GM12878 (cell line): ENCODE results near the gene RBPJL. TPM values are rescaled to one million over a fixed set of nuclear protein-coding genes. Genes with fewer than 3 reads are reported as not detected.

Source experiments
- EP300 ChIP-seq, 2 experiments: fragments of 150-350 bp in 1 of 2; IDR thresholded peaks; 2 replicates each; pipeline ENCODE4 v1.6.1; 2011 to 2012; ENCODE audit warnings: low read depth in 2 of 2, low read length in 2 of 2, borderline replicate concordance in 1 of 2, improper control_type of control experiment in 1 of 2, inconsistent platforms in 1 of 2; ENCODE audit not compliant: control insufficient read depth in 1 of 2
- EZH2 ChIP-seq: IDR thresholded peaks from 2 replicates; pipeline ENCODE4 v1.6.1; 2012; ENCODE audit warnings: low read depth, mild to moderate bottlenecking, control low read depth, inconsistent platforms, low read length, borderline replicate concordance; ENCODE audit not compliant: control insufficient read depth
- GATAD2B ChIP-seq: fragments of 450-650 bp; conservative IDR thresholded peaks from 2 replicates; pipeline ENCODE4 v1.6.1; 2017; ENCODE audit warnings: low read depth, mild to moderate bottlenecking, moderate library complexity
- HDGF ChIP-seq: fragments of 450-650 bp; IDR thresholded peaks from 2 replicates; pipeline ENCODE4 v1.6.1; 2016; ENCODE audit warnings: antibody characterized with exemption
- IKZF1 ChIP-seq: fragments of 450-650 bp; conservative IDR thresholded peaks from 2 replicates; pipeline ENCODE4 v1.6.1; 2017; ENCODE audit warnings: antibody characterized with exemption, mild to moderate bottlenecking
- IRF3 ChIP-seq: fragments of 450-650 bp; IDR thresholded peaks from 2 replicates; pipeline ENCODE4 v1.6.1; 2014; ENCODE audit warnings: mild to moderate bottlenecking
- NBN ChIP-seq: fragments of 450-650 bp; IDR thresholded peaks from 2 replicates; pipeline ENCODE4 v1.6.1; 2016
- NR2F1 ChIP-seq: fragments of 450-650 bp; conservative IDR thresholded peaks from 2 replicates; pipeline ENCODE4 v1.6.1; 2017; ENCODE audit warnings: mild to moderate bottlenecking
- POLR2AphosphoS5 ChIP-seq: IDR thresholded peaks from 2 replicates; pipeline ENCODE4 v1.6.1; 2011; ENCODE audit warnings: mild to moderate bottlenecking, low read length, inconsistent platforms
- RUNX3 ChIP-seq: IDR thresholded peaks from 2 replicates; pipeline ENCODE4 v1.6.1; 2012; ENCODE audit warnings: low read length, inconsistent platforms
- SMARCA5 ChIP-seq: fragments of 450-650 bp; IDR thresholded peaks from 2 replicates; pipeline ENCODE4 v1.6.1; 2017; ENCODE audit warnings: mild to moderate bottlenecking
- SP1 ChIP-seq: IDR thresholded peaks from one replicate; pipeline ENCODE4 v1.6.1; 2011; ENCODE audit warnings: low read depth, low read length
- SUPT20H ChIP-seq: IDR thresholded peaks from 2 replicates; pipeline ENCODE4 v1.6.1; 2011; ENCODE audit warnings: low read depth, mild to moderate bottlenecking, low read length, moderate library complexity, borderline replicate concordance; ENCODE audit not compliant: control insufficient read depth
- TAF1 ChIP-seq: IDR thresholded peaks from 2 replicates; pipeline ENCODE4 v1.6.1; 2011; ENCODE audit warnings: mild to moderate bottlenecking, low read depth, low read length, borderline replicate concordance
- TBL1XR1 ChIP-seq: IDR thresholded peaks from 2 replicates; pipeline ENCODE4 v1.6.1; 2012; ENCODE audit warnings: low read depth, low read length, improper control_type of control experiment
- USF1 ChIP-seq: IDR thresholded peaks from 2 replicates; pipeline ENCODE4 v1.6.1; 2011; ENCODE audit warnings: borderline replicate concordance, low read depth, mild to moderate bottlenecking, moderate library complexity, mixed read lengths, low read length; ENCODE audit not compliant: insufficient read depth; ENCODE audit errors: extremely low read length
- USF2 ChIP-seq: IDR thresholded peaks from 2 replicates; pipeline ENCODE4 v1.6.1; 2011; ENCODE audit warnings: low read depth, low read length, improper control_type of control experiment, borderline replicate concordance
- ZNF207 ChIP-seq: fragments of 450-650 bp; IDR thresholded peaks from 2 replicates; pipeline ENCODE4 v1.6.1; 2014; ENCODE audit warnings: antibody characterized with exemption, mild to moderate bottlenecking, borderline replicate concordance
- ZSCAN29 ChIP-seq: fragments of 450-650 bp; IDR thresholded peaks from 2 replicates; pipeline ENCODE4 v1.6.1; 2017; ENCODE audit warnings: mild to moderate bottlenecking, moderate library complexity
- polyA plus RNA-seq, 11 experiments: library from polyadenylated mRNA; depleted of rRNA in 4 of 11; unstranded in 6 of 11; stranded (reverse) in 5 of 11; fragments of >200 nt; fragmentation: Nextera tagmentation in 4 of 11; fragmentation: Illumina TruSeq in 1 of 11; extraction: Ambion mirVana in 4 of 11; extraction: Trizol in 1 of 11; gene quantifications; 1 replicate in 1 of 11; 2 replicates in 10 of 11; pipeline versions ENCODE4 v1.2.1 to v1.2.3, GENCODE V29; 2011 to 2016; ENCODE audit warnings: inconsistent platforms in 2 of 11, missing spikeins in 2 of 11, low read depth in 1 of 11
- total RNA-seq, 4 experiments: library from RNA; depleted of rRNA in 3 of 4; stranded (reverse); fragments of >200 nt in 3 of 4; fragmentation: Illumina TruSeq in 1 of 4; extraction: Trizol in 1 of 4; gene quantifications; 2 replicates each; pipeline versions ENCODE4 v1.2.1 to v1.2.3, GENCODE V29; 2013 to 2021
- TF ChIP-seq, protein P1 (sequence below): fragments of 450-650 bp; IDR thresholded peaks from 2 replicates; pipeline ENCODE4 v1.6.1; 2017; ENCODE audit warnings: mild to moderate bottlenecking, moderate library complexity

RBPJL gene
- total and polyA plus RNA-seq, 10 of the 15 experiments (the other 5 are each of a cell fraction or from before 2014, with no cell fraction given), result 0.18 TPM; not detected in 9

DNA sequence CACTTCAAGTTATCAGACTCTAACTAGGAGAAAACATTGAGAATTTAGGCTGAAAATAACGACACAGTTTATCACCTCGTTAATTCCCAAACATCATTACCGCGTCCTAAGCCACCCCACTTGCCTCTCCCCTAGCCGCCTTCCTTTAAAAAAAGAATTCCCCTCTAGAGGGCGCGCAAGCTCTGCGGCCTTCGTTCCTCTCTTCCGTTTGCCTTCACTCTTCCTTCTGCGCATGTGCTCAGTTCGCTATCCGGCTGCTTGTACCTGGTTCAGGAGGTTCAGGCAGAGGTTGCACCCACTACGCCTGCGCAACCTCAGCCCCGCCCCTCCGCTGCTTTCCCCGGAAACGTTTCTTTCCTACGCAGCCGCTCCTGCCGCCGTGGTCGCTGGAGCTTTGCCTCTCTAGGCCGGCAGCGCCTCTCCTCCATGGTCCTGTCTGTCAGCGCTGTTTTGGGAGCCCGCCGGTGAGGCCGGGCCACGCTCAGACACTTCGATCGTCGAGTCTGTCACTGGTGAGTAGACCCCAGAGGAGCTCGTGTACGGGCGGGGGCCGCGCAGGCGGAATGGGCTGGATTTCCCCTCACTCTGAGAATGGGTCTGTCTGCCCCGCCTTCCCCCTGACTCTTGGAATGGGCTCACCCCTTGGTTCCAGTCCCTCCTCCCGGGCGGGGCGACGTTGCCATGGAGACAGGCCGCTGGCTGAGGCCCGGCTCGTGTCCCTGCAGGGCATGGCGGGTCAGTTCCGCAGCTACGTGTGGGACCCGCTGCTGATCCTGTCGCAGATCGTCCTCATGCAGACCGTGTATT, 56.4 kb downstream of the RBPJL start, which contains the start of gene SYS1 (continued):
- TF ChIP-seq USF2 (no peak), GATAD2B (peak; percentile 82; the same call in 1 of the 2 replicates), ZNF207 (peak; percentile 91; the same call in 1 of the 2 replicates), USF1 (no peak), EZH2 (no peak), SUPT20H (no peak), HDGF (peak; percentile 88; the same call in 1 of the 2 replicates), IKZF1 (peak; percentile 97), TAF1 (peak; percentile 72), NBN (peak; percentile 93), RUNX3 (peak; percentile 62), POLR2AphosphoS5 (peak; percentile 90), SMARCA5 (peak; percentile 50; the same call in 1 of the 2 replicates), SP1 (no peak), TBL1XR1 (peak; percentile 42; the same call in 1 of the 2 replicates), NR2F1 (peak; percentile 52; the same call in 1 of the 2 replicates), IRF3 (0 out of 2 replicates have a peak, but pooled peaks have one; percentile 19), EP300 (IDR thresholded peaks at IDR 0.05; ENCODE audit: borderline replicate concordance in 1 of 2, control insufficient read depth in 1 of 2, low read depth in 2 of 2, low read length in 2 of 2) (0 out of 4 replicates have a peak, but pooled peaks of 1 of the 2 experiments have one; percentile 30), ZSCAN29 (no peak)
- TF ChIP-seq, protein P1, sequence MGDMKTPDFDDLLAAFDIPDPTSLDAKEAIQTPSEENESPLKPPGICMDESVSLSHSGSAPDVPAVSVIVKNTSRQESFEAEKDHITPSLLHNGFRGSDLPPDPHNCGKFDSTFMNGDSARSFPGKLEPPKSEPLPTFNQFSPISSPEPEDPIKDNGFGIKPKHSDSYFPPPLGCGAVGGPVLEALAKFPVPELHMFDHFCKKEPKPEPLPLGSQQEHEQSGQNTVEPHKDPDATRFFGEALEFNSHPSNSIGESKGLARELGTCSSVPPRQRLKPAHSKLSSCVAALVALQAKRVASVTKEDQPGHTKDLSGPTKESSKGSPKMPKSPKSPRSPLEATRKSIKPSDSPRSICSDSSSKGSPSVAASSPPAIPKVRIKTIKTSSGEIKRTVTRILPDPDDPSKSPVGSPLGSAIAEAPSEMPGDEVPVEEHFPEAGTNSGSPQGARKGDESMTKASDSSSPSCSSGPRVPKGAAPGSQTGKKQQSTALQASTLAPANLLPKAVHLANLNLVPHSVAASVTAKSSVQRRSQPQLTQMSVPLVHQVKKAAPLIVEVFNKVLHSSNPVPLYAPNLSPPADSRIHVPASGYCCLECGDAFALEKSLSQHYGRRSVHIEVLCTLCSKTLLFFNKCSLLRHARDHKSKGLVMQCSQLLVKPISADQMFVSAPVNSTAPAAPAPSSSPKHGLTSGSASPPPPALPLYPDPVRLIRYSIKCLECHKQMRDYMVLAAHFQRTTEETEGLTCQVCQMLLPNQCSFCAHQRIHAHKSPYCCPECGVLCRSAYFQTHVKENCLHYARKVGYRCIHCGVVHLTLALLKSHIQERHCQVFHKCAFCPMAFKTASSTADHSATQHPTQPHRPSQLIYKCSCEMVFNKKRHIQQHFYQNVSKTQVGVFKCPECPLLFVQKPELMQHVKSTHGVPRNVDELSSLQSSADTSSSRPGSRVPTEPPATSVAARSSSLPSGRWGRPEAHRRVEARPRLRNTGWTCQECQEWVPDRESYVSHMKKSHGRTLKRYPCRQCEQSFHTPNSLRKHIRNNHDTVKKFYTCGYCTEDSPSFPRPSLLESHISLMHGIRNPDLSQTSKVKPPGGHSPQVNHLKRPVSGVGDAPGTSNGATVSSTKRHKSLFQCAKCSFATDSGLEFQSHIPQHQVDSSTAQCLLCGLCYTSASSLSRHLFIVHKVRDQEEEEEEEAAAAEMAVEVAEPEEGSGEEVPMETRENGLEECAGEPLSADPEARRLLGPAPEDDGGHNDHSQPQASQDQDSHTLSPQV, result no peak
